Measurements from ENCODE around the gene FARSB. TPM values are rescaled to one million over a fixed set of nuclear protein-coding genes. Genes with fewer than 3 reads are reported as not detected.

The FARSB gene
- total RNA-seq, 1 experiment from 2014 or later: 31.0 TPM

DNA sequence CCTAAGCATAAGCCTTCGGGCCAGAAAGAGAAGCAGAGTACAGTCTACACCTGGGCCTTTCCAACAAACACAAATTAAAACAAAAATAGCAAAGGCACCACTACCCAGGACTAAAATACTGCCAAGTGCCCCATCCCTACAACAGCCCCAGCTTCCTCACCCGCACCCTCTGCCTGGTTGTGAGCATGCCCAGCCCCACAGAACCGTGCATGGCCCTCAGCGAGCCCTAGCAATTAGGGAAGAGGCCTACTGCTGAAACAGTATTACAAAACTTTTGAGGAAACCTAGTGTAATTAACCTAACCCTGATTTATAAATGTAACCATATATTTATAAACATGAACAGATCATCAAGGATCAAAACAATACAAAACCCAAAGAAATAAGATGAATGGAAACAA is 44.2 kb downstream of the FARSB start (continued):
- TF ChIP-seq, protein P1, sequence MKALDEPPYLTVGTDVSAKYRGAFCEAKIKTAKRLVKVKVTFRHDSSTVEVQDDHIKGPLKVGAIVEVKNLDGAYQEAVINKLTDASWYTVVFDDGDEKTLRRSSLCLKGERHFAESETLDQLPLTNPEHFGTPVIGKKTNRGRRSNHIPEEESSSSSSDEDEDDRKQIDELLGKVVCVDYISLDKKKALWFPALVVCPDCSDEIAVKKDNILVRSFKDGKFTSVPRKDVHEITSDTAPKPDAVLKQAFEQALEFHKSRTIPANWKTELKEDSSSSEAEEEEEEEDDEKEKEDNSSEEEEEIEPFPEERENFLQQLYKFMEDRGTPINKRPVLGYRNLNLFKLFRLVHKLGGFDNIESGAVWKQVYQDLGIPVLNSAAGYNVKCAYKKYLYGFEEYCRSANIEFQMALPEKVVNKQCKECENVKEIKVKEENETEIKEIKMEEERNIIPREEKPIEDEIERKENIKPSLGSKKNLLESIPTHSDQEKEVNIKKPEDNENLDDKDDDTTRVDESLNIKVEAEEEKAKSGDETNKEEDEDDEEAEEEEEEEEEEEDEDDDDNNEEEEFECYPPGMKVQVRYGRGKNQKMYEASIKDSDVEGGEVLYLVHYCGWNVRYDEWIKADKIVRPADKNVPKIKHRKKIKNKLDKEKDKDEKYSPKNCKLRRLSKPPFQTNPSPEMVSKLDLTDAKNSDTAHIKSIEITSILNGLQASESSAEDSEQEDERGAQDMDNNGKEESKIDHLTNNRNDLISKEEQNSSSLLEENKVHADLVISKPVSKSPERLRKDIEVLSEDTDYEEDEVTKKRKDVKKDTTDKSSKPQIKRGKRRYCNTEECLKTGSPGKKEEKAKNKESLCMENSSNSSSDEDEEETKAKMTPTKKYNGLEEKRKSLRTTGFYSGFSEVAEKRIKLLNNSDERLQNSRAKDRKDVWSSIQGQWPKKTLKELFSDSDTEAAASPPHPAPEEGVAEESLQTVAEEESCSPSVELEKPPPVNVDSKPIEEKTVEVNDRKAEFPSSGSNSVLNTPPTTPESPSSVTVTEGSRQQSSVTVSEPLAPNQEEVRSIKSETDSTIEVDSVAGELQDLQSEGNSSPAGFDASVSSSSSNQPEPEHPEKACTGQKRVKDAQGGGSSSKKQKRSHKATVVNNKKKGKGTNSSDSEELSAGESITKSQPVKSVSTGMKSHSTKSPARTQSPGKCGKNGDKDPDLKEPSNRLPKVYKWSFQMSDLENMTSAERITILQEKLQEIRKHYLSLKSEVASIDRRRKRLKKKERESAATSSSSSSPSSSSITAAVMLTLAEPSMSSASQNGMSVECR (CRISPR knock-in tag; IDR thresholded peaks at IDR 0.05; ENCODE audit: borderline replicate concordance): no peak
- no peak for TF ChIP-seq NR3C1 (CRISPR knock-in tag; conservative IDR thresholded peaks at IDR 0.05; ENCODE audit: low read depth)

GRCh38 chr2:222610746-222611145 is 45.1 kb downstream of the FARSB start:
- POLR2A ChIA-PET: no interaction called here
- TF ChIP-seq JUN (CRISPR knock-in tag; IDR thresholded peaks at IDR 0.05): no peak
- no peak for TF ChIP-seq MYBL2 (CRISPR knock-in tag; IDR thresholded peaks at IDR 0.05)
- TF ChIP-seq RORB (CRISPR knock-in tag; IDR thresholded peaks at IDR 0.05): no peak
- no peak for TF ChIP-seq ZNF423 (CRISPR knock-in tag; IDR thresholded peaks at IDR 0.05)
- no peak for TF ChIP-seq ATF6 (CRISPR knock-in tag; IDR thresholded peaks at IDR 0.05)
- no peak for TF ChIP-seq HMGA2 (CRISPR knock-in tag; IDR thresholded peaks at IDR 0.05)
- no peak for TF ChIP-seq MLX (CRISPR knock-in tag; IDR thresholded peaks at IDR 0.05)
- TF ChIP-seq CREB1 (CRISPR knock-in tag; IDR thresholded peaks at IDR 0.05): no peak
- TF ChIP-seq, protein P2, sequence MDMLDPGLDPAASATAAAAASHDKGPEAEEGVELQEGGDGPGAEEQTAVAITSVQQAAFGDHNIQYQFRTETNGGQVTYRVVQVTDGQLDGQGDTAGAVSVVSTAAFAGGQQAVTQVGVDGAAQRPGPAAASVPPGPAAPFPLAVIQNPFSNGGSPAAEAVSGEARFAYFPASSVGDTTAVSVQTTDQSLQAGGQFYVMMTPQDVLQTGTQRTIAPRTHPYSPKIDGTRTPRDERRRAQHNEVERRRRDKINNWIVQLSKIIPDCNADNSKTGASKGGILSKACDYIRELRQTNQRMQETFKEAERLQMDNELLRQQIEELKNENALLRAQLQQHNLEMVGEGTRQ (CRISPR knock-in tag; IDR thresholded peaks at IDR 0.05): no peak
- no peak for TF ChIP-seq ESRRA (CRISPR knock-in tag; IDR thresholded peaks at IDR 0.05; ENCODE audit: borderline replicate concordance)
- no peak for TF ChIP-seq ATF2 (CRISPR knock-in tag; IDR thresholded peaks at IDR 0.05; ENCODE audit: borderline replicate concordance, low read depth)
- no peak for TF ChIP-seq E2F1 (CRISPR knock-in tag; IDR thresholded peaks at IDR 0.05)
- TF ChIP-seq ZNF317 (CRISPR knock-in tag; IDR thresholded peaks at IDR 0.05; ENCODE audit: borderline replicate concordance, low read depth): no peak
- no peak for TF ChIP-seq OVOL2 (CRISPR knock-in tag; IDR thresholded peaks at IDR 0.05; ENCODE audit: borderline replicate concordance)
- peaks cover 5% of the 10 kb centered on the region; the same call in 1 of the 2 replicates for H3K4me1 Mint-ChIP-seq

More at GRCh38 chr2:222610746-222611145, 45.1 kb downstream of the FARSB start:
- Mint-ChIP-seq H3K36me3 (peaks cover 23% of the 10 kb centered on the region), H3K27ac (no peak overlapping the region), H3K4me3 (no peak overlapping the region), H3K9me3 (no peaks in the 10 kb centered on the region), H3K27me3 (ENCODE audit: low read depth) (no peaks in the 10 kb centered on the region)
- DNase-seq (ENCODE audit: low spot score) (no peak), ATAC-seq (no peak)
- CTCF ChIA-PET: no interaction called here
